Panc1 (cell line): ENCODE results near the gene STK11IP. TPM values are rescaled to one million over a fixed set of nuclear protein-coding genes. Genes with fewer than 3 reads are reported as not detected.

Source experiments
- ATAC-seq: fragments of 200-7000 bp; cut with Tn5 transposase; 2 replicates; pipeline ENCODE4 v1.9.1; 2020; ENCODE audit warnings: mild to moderate bottlenecking, moderate library complexity
- Bru-seq: library from RNA; stranded (reverse); fragments of 400-500 nt; gene quantifications from one replicate; lab custom pipeline; 2021; lab: Mats Ljungman, UMichigan
- BruChase-seq, 2 experiments: library from RNA; stranded (reverse); fragments of 400-500 nt; gene quantifications; one replicate each; lab custom pipeline; 2021; lab: Mats Ljungman, UMichigan
- BruUV-seq: library from RNA; stranded (reverse); fragments of 400-500 nt; replicated peaks from 2 replicates; lab custom pipeline; 2021; lab: Mats Ljungman, UMichigan
- CTCF ChIA-PET: fragments of 300-600 bp; sonication (Branson Sonifier 250); formaldehyde crosslinking; loops from one replicate; lab custom pipeline; 2022; ENCODE audit warnings: antibody characterized with exemption; lab: Charles Lee
- POLR2A ChIA-PET: fragments of 300-600 bp; sonication (Branson Sonifier 250); formaldehyde crosslinking; loops from one replicate; lab custom pipeline; 2022; ENCODE audit warnings: antibody characterized with exemption; lab: Charles Lee
- DNase-seq: peaks from one replicate; pipeline ENCODE4 v3.0.0-alpha.2; 2010; ENCODE audit warnings: low read depth, low spot score
- H3K27ac ChIP-seq: 2 replicates; pipeline ENCODE4 v1.5.1; 2011; ENCODE audit warnings: mild to moderate bottlenecking, low read length, inconsistent platforms
- H3K27me3 ChIP-seq: fragments of 200-500 bp; sonication (Bioruptor generic); 2 replicates; pipeline ENCODE4 v1.6.0; 2014; ENCODE audit warnings: low read length, inconsistent platforms; ENCODE audit not compliant: control insufficient read depth, insufficient read depth
- H3K36me3 ChIP-seq: fragments of 200-500 bp; sonication (Bioruptor generic); 2 replicates; pipeline ENCODE4 v1.5.1; 2014; ENCODE audit warnings: inconsistent platforms, mild to moderate bottlenecking, low read length, moderate library complexity; ENCODE audit not compliant: control insufficient read depth, insufficient read depth
- H3K4me1 ChIP-seq: 2 replicates; pipeline ENCODE4 v1.5.1; 2011; ENCODE audit warnings: inconsistent platforms, mild to moderate bottlenecking, low read length, moderate library complexity; ENCODE audit not compliant: control insufficient read depth, insufficient read depth
- H3K4me3 ChIP-seq, 2 experiments: 2 replicates each; pipeline ENCODE4 v1.5.1; 2011 to 2012; ENCODE audit warnings: low read depth in 2 of 2, low read length in 2 of 2, mild to moderate bottlenecking in 2 of 2, inconsistent platforms in 1 of 2, moderate library complexity in 1 of 2
- H3K9me3 ChIP-seq: fragments of 200-500 bp; sonication (Bioruptor generic); 2 replicates; pipeline ENCODE4 v1.5.1; 2014; ENCODE audit warnings: low read depth, mild to moderate bottlenecking, inconsistent platforms, low read length, moderate library complexity; ENCODE audit not compliant: control insufficient read depth, insufficient read depth
- CTCF ChIP-seq: fragments of 450-650 bp; IDR thresholded peaks from 2 replicates; pipeline ENCODE4 v1.5.1; 2017; ENCODE audit warnings: mild to moderate bottlenecking
- POLR2AphosphoS5 ChIP-seq: IDR thresholded peaks from 2 replicates; pipeline ENCODE4 v1.6.1; 2012; ENCODE audit warnings: mild to moderate bottlenecking, low read depth, low read length, moderate library complexity
- REST ChIP-seq, 2 experiments: IDR thresholded peaks; 2 replicates each; pipeline ENCODE4 v1.6.1; 2011 to 2012; ENCODE audit warnings: low read depth in 2 of 2, control low read depth in 1 of 2, low read length in 1 of 2, mild to moderate bottlenecking in 1 of 2, moderate library complexity in 1 of 2; ENCODE audit not compliant: insufficient read depth in 1 of 2
- SIN3A ChIP-seq: IDR thresholded peaks from 2 replicates; pipeline ENCODE4 v1.6.1; 2012; ENCODE audit warnings: low read depth, mild to moderate bottlenecking, low read length, moderate library complexity, borderline replicate concordance; ENCODE audit not compliant: insufficient read depth
- TCF7L2 ChIP-seq: IDR thresholded peaks from 2 replicates; pipeline ENCODE4 v1.6.1; 2011; ENCODE audit warnings: mild to moderate bottlenecking, low read depth, low read length, inconsistent platforms
- in situ Hi-C: cut with HindIII; loops from 2 replicates; pipeline ENCODE4 v1.10.0; 2016; ENCODE audit warnings: low sequenced_read_pairs, low pct_unique_long_range_greater_than_20kb
- intact Hi-C: fragments of 100-400 bp; cut with micrococcal nuclease; formaldehyde crosslinking; loops from one replicate; pipeline ENCODE4 v1.10.0; 2022; ENCODE audit not compliant: unreplicated experiment
- long read RNA-seq: library from polyadenylated mRNA; unstranded; transcript quantifications from one replicate; pipeline ENCODE4 v2.0.0, GENCODE V29; 2021; ENCODE audit not compliant: unreplicated experiment
- polyA plus RNA-seq: library from polyadenylated mRNA; unstranded; fragments of >200 nt; gene quantifications from one replicate; pipeline ENCODE4 v1.2.1, GENCODE V29; 2012; ENCODE audit warnings: missing spikeins; ENCODE audit not compliant: insufficient read length
- total RNA-seq: library from RNA; stranded (reverse); gene quantifications from one replicate; pipeline ENCODE4 v1.2.1, GENCODE V29; 2021; ENCODE audit not compliant: unreplicated experiment

STK11IP gene
- 48.2 TPM for total RNA-seq
- polyA plus RNA-seq, result 36.1 TPM
- Bru-seq, nascent RNA, result percentile 69 among the genes with signal in this experiment
- BruChase-seq, experiment 1, labeled RNA remaining after a 2-hour chase, result percentile 70 among the genes with signal in this experiment
- BruChase-seq, experiment 2, labeled RNA remaining after a 6-hour chase, result percentile 78 among the genes with signal in this experiment
- long read RNA-seq, transcript STK11IP-204 (25 exons, 3,615 nt), result major isoform, 5 of 45 reads
- long read RNA-seq, partial matches to known transcripts, result 29 of 45 reads
- long read RNA-seq, other reads (novel, unspliced or antisense), result 11 of 45 reads

- peak within 1 kb of the TSS; percentile 78 to 93 for H3K4me3 ChIP-seq
- H3K27me3 ChIP-seq, result no peaks in the 10 kb centered on the region
- H3K36me3 ChIP-seq, result peaks cover 4% of the 10 kb centered on the region
- CTCF ChIA-PET, result no interaction called here
- H3K27ac ChIP-seq, result peak within 1 kb of the TSS; percentile 99
- POLR2A ChIA-PET, result interaction anchor here (0.6 to 1.1 kb wide), 5 partner anchors 26 to 1362 kb away, joined by 3 to 6 read pairs (median 4); partner anchors contain the start of genes INHA and OBSL1
- BruUV-seq, result no TSS peak
- intact Hi-C loops (no loop called here), in situ Hi-C loops (no loop called here)
- DNase-seq (peak; percentile 87), ATAC-seq (peak; percentile 98)
- H3K4me1 ChIP-seq, result peaks cover 7% of the 10 kb centered on the region; the same call in 1 of the 2 replicates
- no peaks in the 10 kb centered on the region for H3K9me3 ChIP-seq
- TF ChIP-seq SIN3A (peak; percentile 73), POLR2AphosphoS5 (peak; percentile 96), TCF7L2 (no peak), CTCF (no peak), REST (IDR thresholded peaks at IDR 0.05; ENCODE audit: insufficient read depth in 1 of 2, low read depth in 2 of 2, low read length in 1 of 2) (no peak; a peak in 1 of 4 replicates)
Measured at GRCh38 chr2:219597552-219598307, at the start of gene STK11IP. Gene STK11IP, plus strand, starts transcription at chr2:219597857. Its CDS starts 263 bp downstream, at chr2:219598120.

- H3K27ac ChIP-seq, result no peak overlapping the region
- ATAC-seq, result no peak
Measured at GRCh38 chr2:219548990-219549389, 48.7 kb upstream of the STK11IP start.

More at GRCh38 chr2:219548990-219549389, 48.7 kb upstream of the STK11IP start:
- POLR2A ChIA-PET, result no interaction called here
- no peak for TF ChIP-seq POLR2AphosphoS5
- no peak for TF ChIP-seq CTCF
- no peak for TF ChIP-seq TCF7L2
- TF ChIP-seq REST (IDR thresholded peaks at IDR 0.05; ENCODE audit: insufficient read depth in 1 of 2, low read depth in 2 of 2, low read length in 1 of 2), result no peak
- TF ChIP-seq SIN3A, result no peak
- in situ Hi-C loops, result no loop called here
- CTCF ChIA-PET, result no interaction called here
- no peaks in the 10 kb centered on the region for H3K27me3 ChIP-seq
- H3K9me3 ChIP-seq, result no peaks in the 10 kb centered on the region
- H3K4me1 ChIP-seq, result peaks cover 3% of the 10 kb centered on the region; the same call in 1 of the 2 replicates
- intact Hi-C loops, result no loop called here
- BruUV-seq, result no TSS peak
- no peaks in the 10 kb centered on the region for H3K36me3 ChIP-seq
- no peak for DNase-seq
- H3K4me3 ChIP-seq, result no peak overlapping the region
